SK-N-SH treated with all-trans-retinoic acid at 6 μM for 48 hours (cell line): ENCODE results near the gene ZNF728.

Experiments
- ATAC-seq: fragments of 200-7000 bp; cut with Tn5 transposase; 3 replicates; pipeline ENCODE4 v1.9.1; 2020; ENCODE audit warnings: mild to moderate bottlenecking, moderate library complexity
- ARNTL ChIP-seq: fragments of 450-650 bp; formaldehyde crosslinking; IDR thresholded peaks from 2 replicates; pipeline ENCODE4 v1.5.0; 2020; ENCODE audit warnings: low read depth, mild to moderate bottlenecking, moderate library complexity, borderline replicate concordance
- BACH2 ChIP-seq: fragments of 250-450 bp; sonication (Bioruptor Pico); IDR thresholded peaks from 2 replicates; pipeline ENCODE4 v1.9.0; 2021; ENCODE audit warnings: mild to moderate bottlenecking, borderline replicate concordance
- CREB5 ChIP-seq: fragments of 250-450 bp; sonication (Bioruptor Pico); IDR thresholded peaks from 2 replicates; pipeline ENCODE4 v1.5.1; 2020; ENCODE audit warnings: low read depth, mild to moderate bottlenecking, moderate library complexity
- CSDC2 ChIP-seq: fragments of 250-450 bp; sonication (Bioruptor Pico); IDR thresholded peaks from 2 replicates; pipeline ENCODE4 v1.5.0; 2020; ENCODE audit warnings: mild to moderate bottlenecking, moderate library complexity
- CSRNP3 ChIP-seq: fragments of 250-450 bp; sonication (Bioruptor Pico); IDR thresholded peaks from 2 replicates; pipeline ENCODE4 v1.5.1; 2021; ENCODE audit warnings: mild to moderate bottlenecking, moderate library complexity
- ESRRG ChIP-seq: fragments of 250-450 bp; sonication (Bioruptor Pico); IDR thresholded peaks from 2 replicates; pipeline ENCODE4 v1.6.1; 2021; ENCODE audit warnings: mild to moderate bottlenecking
- GLIS3 ChIP-seq: fragments of 250-450 bp; sonication (Bioruptor Pico); IDR thresholded peaks from 2 replicates; pipeline ENCODE4 v1.5.0; 2020; ENCODE audit warnings: mild to moderate bottlenecking, moderate library complexity
- ISL1 ChIP-seq: fragments of 250-450 bp; sonication (Bioruptor Pico); IDR thresholded peaks from 2 replicates; pipeline ENCODE4 v2.1.2; 2022; ENCODE audit warnings: mild to moderate bottlenecking, moderate library complexity
- OSR1 ChIP-seq: fragments of 250-450 bp; sonication (Bioruptor Pico); IDR thresholded peaks from 2 replicates; pipeline ENCODE4 v1.8.0; 2022; ENCODE audit warnings: moderate library complexity, mild to moderate bottlenecking, inconsistent platforms
- PATZ1 ChIP-seq: fragments of 250-450 bp; sonication (Bioruptor Pico); IDR thresholded peaks from 2 replicates; pipeline ENCODE4 v1.8.0; 2020; ENCODE audit warnings: mild to moderate bottlenecking, moderate library complexity, borderline replicate concordance
- POU6F1 ChIP-seq: fragments of 250-450 bp; sonication (Bioruptor Pico); IDR thresholded peaks from 2 replicates; pipeline ENCODE4 v1.8.0; 2021; ENCODE audit warnings: low read depth, mild to moderate bottlenecking, moderate library complexity, borderline replicate concordance
- PPARA ChIP-seq: fragments of 250-450 bp; sonication (Bioruptor Pico); IDR thresholded peaks from 2 replicates; pipeline ENCODE4 v1.5.0; 2020; ENCODE audit warnings: mild to moderate bottlenecking, borderline replicate concordance
- TCF4 ChIP-seq: fragments of 250-450 bp; sonication (Bioruptor Pico); IDR thresholded peaks from 2 replicates; pipeline ENCODE4 v1.8.0; 2021; ENCODE audit warnings: mild to moderate bottlenecking, moderate library complexity, borderline replicate concordance
- TOX ChIP-seq: fragments of 250-450 bp; sonication (Bioruptor Pico); IDR thresholded peaks from 2 replicates; pipeline ENCODE4 v1.8.0; 2021; ENCODE audit warnings: mild to moderate bottlenecking, moderate library complexity, borderline replicate concordance
- TSHZ2 ChIP-seq: fragments of 250-450 bp; sonication (Bioruptor Pico); IDR thresholded peaks from 2 replicates; pipeline ENCODE4 v1.5.0; 2020; ENCODE audit warnings: mild to moderate bottlenecking, moderate library complexity
- ZC3H10 ChIP-seq: fragments of 250-450 bp; sonication (Bioruptor Pico); IDR thresholded peaks from 2 replicates; pipeline ENCODE4 v1.5.1; 2021; ENCODE audit warnings: mild to moderate bottlenecking, moderate library complexity
- ZFP3 ChIP-seq: fragments of 250-450 bp; sonication (Bioruptor Pico); IDR thresholded peaks from 2 replicates; pipeline ENCODE4 v1.5.0; 2020; ENCODE audit warnings: mild to moderate bottlenecking, moderate library complexity
- ZNF565 ChIP-seq: fragments of 450-650 bp; formaldehyde crosslinking; conservative IDR thresholded peaks from 2 replicates; pipeline ENCODE4 v1.5.0; 2020; ENCODE audit warnings: low read depth, mild to moderate bottlenecking, moderate library complexity
- ZNF70 ChIP-seq: fragments of 450-650 bp; formaldehyde crosslinking; IDR thresholded peaks from 2 replicates; pipeline ENCODE4 v1.5.0; 2020; ENCODE audit warnings: mild to moderate bottlenecking, moderate library complexity
- ZNF8 ChIP-seq: fragments of 450-650 bp; formaldehyde crosslinking; IDR thresholded peaks from 2 replicates; pipeline ENCODE4 v1.5.0; 2020; ENCODE audit warnings: mild to moderate bottlenecking, moderate library complexity

The ZNF728 gene

GRCh38 chr19:23002690-23003422 is at the start of gene ZNF728:
TSS of gene ZNF728 (minus strand) at chr19:23003176. CDS start at chr19:23003030, 146 bp downstream.
- ATAC-seq, result no peak
- TF ChIP-seq ESRRG (CRISPR knock-in tag), result no peak
- no peak for TF ChIP-seq BACH2 (CRISPR knock-in tag)
- TF ChIP-seq ISL1, result no peak
- no peak for TF ChIP-seq GLIS3
- TF ChIP-seq PPARA (CRISPR knock-in tag), result no peak
- TF ChIP-seq CSDC2 (CRISPR knock-in tag), result no peak
- no peak for TF ChIP-seq TSHZ2 (CRISPR knock-in tag)
- no peak for TF ChIP-seq CSRNP3 (CRISPR knock-in tag)
- TF ChIP-seq ZNF70 (CRISPR knock-in tag), result no peak
- TF ChIP-seq ARNTL (CRISPR knock-in tag), result no peak
- TF ChIP-seq TCF4 (CRISPR knock-in tag), result no peak
- TF ChIP-seq ZNF565 (CRISPR knock-in tag), result no peak
- no peak for TF ChIP-seq ZC3H10 (CRISPR knock-in tag)
- no peak for TF ChIP-seq ZNF8 (CRISPR knock-in tag)
- TF ChIP-seq PATZ1 (CRISPR knock-in tag), result no peak

- TF ChIP-seq ZNF8 (CRISPR knock-in tag) (no peak), CSRNP3 (CRISPR knock-in tag) (no peak), ZFP3 (no peak), OSR1 (CRISPR knock-in tag) (no peak), BACH2 (CRISPR knock-in tag) (no peak), CSDC2 (CRISPR knock-in tag) (no peak), ZNF70 (CRISPR knock-in tag) (no peak), ZC3H10 (CRISPR knock-in tag) (no peak), CREB5 (CRISPR knock-in tag) (no peak), PATZ1 (CRISPR knock-in tag) (no peak), POU6F1 (CRISPR knock-in tag) (no peak), ZNF565 (CRISPR knock-in tag) (no peak), TOX (CRISPR knock-in tag) (no peak), PPARA (CRISPR knock-in tag) (no peak), ESRRG (CRISPR knock-in tag) (no peak), GLIS3 (no peak), ARNTL (CRISPR knock-in tag) (no peak), ISL1 (no peak), TSHZ2 (CRISPR knock-in tag) (no peak)
- ATAC-seq, result no peak
These were observed 49.4 kb upstream of the ZNF728 start for GRCh38 chr19:23052349-23052748.
